Thyroid gland (tissue), 4 donors: ENCODE results near the gene SFT2D3. TPM values are rescaled to one million over a fixed set of nuclear protein-coding genes. Genes with fewer than 3 reads are reported as not detected.

ENCODE experiments used
- DNase-seq, 2 donors: peaks; one replicate each; pipeline ENCODE4 v3.0.0-alpha.2; 2019
- H3K27ac ChIP-seq, 3 donors: fragments of 200-600 bp; sonication (generic); 1 replicate in 2 of 3; 2 replicates in 1 of 3; pipeline ENCODE4 v1.5.1; 2016 to 2019; ENCODE audit warnings: mild to moderate bottlenecking in 1 of 3, moderate library complexity in 1 of 3
- H3K27me3 ChIP-seq: fragments of 200-600 bp; sonication (generic); one replicate; pipeline ENCODE4 v1.5.1; 2019
- H3K36me3 ChIP-seq, 2 donors: fragments of 200-600 bp; sonication (generic); one replicate each; pipeline ENCODE4 v1.5.1; 2016 to 2019
- H3K4me1 ChIP-seq, 2 donors: fragments of 200-600 bp; sonication (generic); one replicate each; pipeline ENCODE4 v1.5.1; 2017 to 2019
- H3K4me3 ChIP-seq, 3 donors: fragments of 200-600 bp; sonication (generic); replicated peaks in 1 of 3; 1 replicate in 2 of 3; 2 replicates in 1 of 3; pipeline ENCODE4 v1.5.1; 2016; ENCODE audit warnings: mild to moderate bottlenecking in 1 of 3
- H3K9me3 ChIP-seq: fragments of 200-600 bp; sonication (generic); one replicate; pipeline ENCODE4 v1.5.1; 2017
- POLR2A ChIP-seq, 2 donors: fragments of 450-650 bp; IDR thresholded peaks; one replicate each; pipeline ENCODE4 v1.6.1; 2017; ENCODE audit warnings: antibody characterized with exemption in 2 of 2, mild to moderate bottlenecking in 2 of 2, moderate library complexity in 1 of 2
- WGBS, 2 donors: methylation state at CpG; one replicate each; pipeline ENCODE4 v1.1.5; 2017; 5-methylcytosine and 5-hydroxymethylcytosine counted together
- intact Hi-C: fragments of 100-400 bp; cut with DNase I; formaldehyde crosslinking; loops from one replicate; pipeline ENCODE4 v1.15.1; 2023
- total RNA-seq, 4 donors: library from RNA; depleted of rRNA; stranded (reverse); fragments of >200 nt; gene quantifications; one replicate each; pipeline ENCODE4 v1.2.3, GENCODE V29; 2016
- TF ChIP-seq, protein P1 (sequence below), 6 experiments: fragments of 200-600 bp in 3 of 6; fragments of 450-650 bp in 3 of 6; sonication (generic) in 3 of 6; IDR thresholded peaks; one replicate each; pipeline ENCODE4 v1.5.1; 2016 to 2019; ENCODE audit warnings: antibody characterized with exemption in 6 of 6, mild to moderate bottlenecking in 2 of 6, inconsistent platforms in 1 of 6, moderate library complexity in 1 of 6

SFT2D3 gene
- total RNA-seq, 4 donors from 2014 or later, result 14.0 to 17.9 (median 16.1) TPM

DNA sequence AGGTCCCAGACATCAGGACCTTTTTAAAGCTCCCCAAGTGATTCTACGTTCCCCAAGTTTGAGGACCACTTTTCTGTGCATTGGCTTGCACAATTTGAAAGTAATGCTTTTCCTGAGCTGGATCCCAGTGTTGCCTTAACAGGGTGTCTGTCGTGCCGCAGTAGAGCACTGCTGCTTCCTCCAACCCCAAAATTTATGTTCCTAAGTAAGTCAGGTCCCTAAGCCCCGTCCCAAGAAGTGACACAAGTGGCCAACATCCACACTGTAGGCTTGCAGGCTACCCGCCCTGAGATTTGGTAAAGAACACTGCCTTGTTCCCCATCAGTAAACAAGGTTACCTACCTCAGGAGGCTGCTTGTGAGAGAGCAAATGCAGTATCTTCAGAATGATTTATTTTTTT, 2.0 kb downstream of the SFT2D3 start:
- H3K4me1 ChIP-seq, result peaks cover 27 to 34% of the 10 kb centered on the region in 2 donors
- intact Hi-C loops, result no loop called here
- DNase-seq, result no peak
- 81 to 83% methylated on average over 5 of the region's 5 CpGs for WGBS, 2 donors
- H3K4me3 ChIP-seq, result no peak overlapping the region
- peaks cover 6 to 18% of the 10 kb centered on the region in 2 donors for H3K36me3 ChIP-seq
- H3K27me3 ChIP-seq, result no peaks in the 10 kb centered on the region
- TF ChIP-seq, protein P1, sequence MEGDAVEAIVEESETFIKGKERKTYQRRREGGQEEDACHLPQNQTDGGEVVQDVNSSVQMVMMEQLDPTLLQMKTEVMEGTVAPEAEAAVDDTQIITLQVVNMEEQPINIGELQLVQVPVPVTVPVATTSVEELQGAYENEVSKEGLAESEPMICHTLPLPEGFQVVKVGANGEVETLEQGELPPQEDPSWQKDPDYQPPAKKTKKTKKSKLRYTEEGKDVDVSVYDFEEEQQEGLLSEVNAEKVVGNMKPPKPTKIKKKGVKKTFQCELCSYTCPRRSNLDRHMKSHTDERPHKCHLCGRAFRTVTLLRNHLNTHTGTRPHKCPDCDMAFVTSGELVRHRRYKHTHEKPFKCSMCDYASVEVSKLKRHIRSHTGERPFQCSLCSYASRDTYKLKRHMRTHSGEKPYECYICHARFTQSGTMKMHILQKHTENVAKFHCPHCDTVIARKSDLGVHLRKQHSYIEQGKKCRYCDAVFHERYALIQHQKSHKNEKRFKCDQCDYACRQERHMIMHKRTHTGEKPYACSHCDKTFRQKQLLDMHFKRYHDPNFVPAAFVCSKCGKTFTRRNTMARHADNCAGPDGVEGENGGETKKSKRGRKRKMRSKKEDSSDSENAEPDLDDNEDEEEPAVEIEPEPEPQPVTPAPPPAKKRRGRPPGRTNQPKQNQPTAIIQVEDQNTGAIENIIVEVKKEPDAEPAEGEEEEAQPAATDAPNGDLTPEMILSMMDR (IDR thresholded peaks at IDR 0.05), result no peak
- no peak for TF ChIP-seq POLR2A (IDR thresholded peaks at IDR 0.05)
- H3K27ac ChIP-seq, result no peak overlapping the region
- no peaks in the 10 kb centered on the region for H3K9me3 ChIP-seq

DNA sequence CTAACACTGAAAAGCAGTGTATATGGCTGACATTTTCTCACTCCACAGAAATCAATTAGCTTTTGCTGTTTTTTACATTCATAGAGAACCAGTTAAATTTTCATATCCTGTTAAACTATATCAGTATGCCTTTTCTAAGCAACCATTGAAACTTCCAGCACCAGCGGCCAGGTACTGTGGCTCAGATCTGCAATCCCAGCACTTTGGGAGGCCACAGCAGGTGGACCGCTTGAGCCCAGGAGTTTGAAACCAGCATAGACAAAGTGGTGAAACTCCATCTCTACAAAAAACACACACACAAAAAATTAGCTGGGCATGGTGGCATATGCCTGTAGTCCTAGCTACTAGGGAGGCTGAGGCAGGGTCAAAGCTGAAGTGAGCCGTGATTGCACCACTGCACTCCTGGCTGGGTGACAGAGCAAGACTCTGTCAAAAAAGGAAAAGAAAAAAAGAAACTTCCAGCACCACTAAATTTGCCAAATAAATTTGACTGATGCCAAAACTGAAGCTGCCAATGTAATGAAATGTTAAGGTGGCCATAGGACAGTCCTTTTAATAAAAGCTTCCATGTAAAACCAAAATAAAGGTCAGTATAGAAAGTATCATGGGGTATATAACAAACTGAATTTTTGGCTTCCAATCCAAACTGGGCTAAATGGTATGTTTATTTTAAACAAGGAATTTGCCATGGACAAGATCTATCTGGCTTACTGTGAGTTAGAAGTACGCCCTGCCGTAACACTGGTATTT, 3.5 kb downstream of the SFT2D3 start:
- Histone ChIP-seq H3K4me3 (no peak overlapping the region), H3K4me1 (peaks cover 27 to 34% of the 10 kb centered on the region in 2 donors), H3K27me3 (no peaks in the 10 kb centered on the region), H3K36me3 (peaks cover 21 to 33% of the 10 kb centered on the region in 2 donors), H3K27ac (no peak overlapping the region), H3K9me3 (no peaks in the 10 kb centered on the region)
- peak in 1 of 2 donors; percentile 27 for DNase-seq
- no peak for TF ChIP-seq POLR2A (IDR thresholded peaks at IDR 0.05)
- TF ChIP-seq, protein P1 (IDR thresholded peaks at IDR 0.05), result no peak
- intact Hi-C loops, result no loop called here
- WGBS, 2 donors, result 82% methylated on average over 5 of the region's 5 CpGs

DNA sequence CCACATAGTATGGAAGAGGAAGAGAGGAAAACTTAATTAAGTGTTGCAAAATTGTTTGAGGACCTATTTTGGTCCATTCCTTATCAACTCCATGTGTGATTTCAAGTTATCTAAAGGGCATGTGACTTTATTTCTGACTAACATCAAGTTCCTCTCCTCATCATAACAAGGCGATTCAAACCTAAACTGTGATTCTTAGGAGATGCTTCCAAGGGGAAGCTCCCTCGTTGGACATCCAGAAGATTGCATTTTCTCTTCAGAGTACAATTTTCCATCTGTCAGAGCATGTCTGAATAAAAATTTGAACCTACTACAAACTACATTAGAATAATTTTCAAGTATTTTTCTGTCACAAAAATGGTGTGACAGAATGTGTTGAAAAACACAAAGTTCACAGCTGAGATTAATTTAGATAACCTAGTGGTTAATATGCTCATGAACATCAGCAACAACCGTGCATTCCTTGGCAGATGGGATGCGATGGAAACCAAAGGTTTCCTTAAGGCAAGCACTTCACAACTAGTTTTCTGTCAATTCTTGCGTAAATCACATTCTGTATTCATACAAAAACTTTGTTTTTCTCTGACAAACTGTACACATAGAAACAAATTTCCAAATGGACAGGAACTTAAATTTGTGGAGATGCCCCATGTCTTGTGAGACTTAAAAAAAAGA, 4.2 kb downstream of the SFT2D3 start:
- Histone ChIP-seq H3K27ac (no peak overlapping the region), H3K9me3 (no peaks in the 10 kb centered on the region), H3K27me3 (no peaks in the 10 kb centered on the region), H3K36me3 (peaks cover 23 to 33% of the 10 kb centered on the region in 2 donors), H3K4me3 (no peak overlapping the region), H3K4me1 (peaks cover 25 to 31% of the 10 kb centered on the region in 2 donors)
- DNase-seq, result no peak
- WGBS, 2 donors, result 86 to 90% methylated on average over 5 of the region's 5 CpGs
- TF ChIP-seq POLR2A (IDR thresholded peaks at IDR 0.05), result no peak
- TF ChIP-seq, protein P1 (IDR thresholded peaks at IDR 0.05), result no peak
- intact Hi-C loops, result no loop called here

DNA sequence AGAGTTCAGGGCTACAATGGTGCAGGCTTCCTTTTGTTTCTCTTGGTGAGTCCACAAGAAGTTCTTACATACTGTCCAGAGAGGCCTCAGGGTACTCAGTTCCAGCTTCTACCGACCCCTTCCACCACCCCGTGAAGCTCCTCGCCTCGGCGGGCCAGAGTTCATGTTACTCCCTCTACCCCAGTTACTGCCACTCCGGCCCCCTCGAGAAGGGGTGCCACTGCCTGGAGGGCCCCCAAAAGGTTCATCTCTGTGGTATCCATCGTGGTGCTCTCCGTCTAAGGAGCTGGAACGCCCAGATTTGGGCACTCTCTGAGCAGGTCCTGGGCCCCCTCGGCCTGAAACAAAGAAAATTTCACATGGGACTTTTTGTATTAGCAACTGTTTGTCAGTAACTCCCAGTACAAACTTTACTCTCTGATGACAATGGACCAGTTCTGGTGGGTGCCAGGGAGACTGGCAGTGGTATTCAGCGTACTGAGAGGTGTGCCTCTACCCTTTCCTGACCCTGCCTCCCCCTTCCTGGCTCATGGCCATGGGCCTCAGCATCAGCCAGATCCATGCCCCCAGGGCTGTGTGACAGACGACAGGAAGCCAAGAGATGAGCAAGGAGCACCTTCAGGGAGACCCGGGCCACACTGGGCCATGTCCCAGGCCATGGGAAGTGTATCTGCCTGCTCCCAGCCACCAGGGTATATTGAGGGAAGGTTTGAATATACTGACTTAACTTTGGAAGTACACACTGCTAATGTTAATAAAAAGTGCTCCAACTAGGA, 5.1 kb downstream of the SFT2D3 start:
- intact Hi-C loops, result no loop called here
- no peak overlapping the region for H3K27ac ChIP-seq
- DNase-seq, result no peak
- H3K4me3 ChIP-seq, result no peak overlapping the region
- peaks cover 23 to 33% of the 10 kb centered on the region in 2 donors for H3K36me3 ChIP-seq
- H3K27me3 ChIP-seq, result no peaks in the 10 kb centered on the region
- WGBS, 2 donors, result 93 to 95% methylated on average over 14 of the region's 14 CpGs
- H3K9me3 ChIP-seq, result no peaks in the 10 kb centered on the region
- no peak for TF ChIP-seq POLR2A (IDR thresholded peaks at IDR 0.05)
- TF ChIP-seq, protein P1 (IDR thresholded peaks at IDR 0.05), result no peak
- H3K4me1 ChIP-seq, result peaks cover 22 to 26% of the 10 kb centered on the region in 2 donors
